D341Med (cell line): ENCODE results near the gene FUT2.
"Not testable (repeated sequence)": the region's sequence is repeated elsewhere in the genome, so short reads cannot be mapped to it uniquely, and the experiment has no call there.

ENCODE experiments used
- DNase-seq: peaks from one replicate; pipeline ENCODE4 v3.0.0; 2012; ENCODE audit warnings: low spot score

FUT2 gene

GRCh38 chr19:48702701-48703100, 6.9 kb downstream of the FUT2 start:
- DNase-seq = no peak

GRCh38 chr19:48703316-48703715, 7.5 kb downstream of the FUT2 start:
- no peak for DNase-seq

GRCh38 chr19:48705431-48705830, 9.7 kb downstream of the FUT2 start:
- no peak for DNase-seq

GRCh38 chr19:48708471-48708870, 12.7 kb downstream of the FUT2 start:
- no peak for DNase-seq

DNA sequence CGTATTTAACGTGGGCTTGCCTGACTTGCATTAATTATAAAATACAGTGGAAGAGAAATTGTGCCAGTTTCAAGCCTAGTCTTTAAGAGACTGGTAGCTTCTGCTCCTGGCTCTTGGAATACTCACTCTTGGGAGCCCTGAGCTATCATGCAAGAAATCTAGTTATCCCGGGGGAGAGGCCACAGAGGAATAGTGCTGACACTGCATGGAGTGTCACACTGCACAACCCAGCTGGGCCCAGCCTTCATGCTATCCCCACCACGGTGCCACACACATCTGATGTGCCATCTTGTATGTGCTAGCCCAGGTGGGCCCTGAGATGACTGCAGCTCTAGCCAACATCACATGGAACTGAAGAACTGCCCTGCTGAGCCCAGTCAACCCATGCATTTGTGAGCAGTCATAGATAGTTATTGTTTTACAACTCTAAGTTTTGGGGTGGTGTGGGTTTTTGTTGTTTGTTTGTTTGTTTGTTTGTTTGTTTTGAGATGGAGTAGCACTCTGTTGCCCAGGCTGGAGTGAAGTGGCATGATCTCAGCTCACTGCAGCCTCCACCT, 15.4 kb downstream of the FUT2 start:
- no peak for DNase-seq

- DNase-seq = peak; percentile 66
Measured at GRCh38 chr19:48713041-48713863, 17.5 kb downstream of the FUT2 start.

DNA sequence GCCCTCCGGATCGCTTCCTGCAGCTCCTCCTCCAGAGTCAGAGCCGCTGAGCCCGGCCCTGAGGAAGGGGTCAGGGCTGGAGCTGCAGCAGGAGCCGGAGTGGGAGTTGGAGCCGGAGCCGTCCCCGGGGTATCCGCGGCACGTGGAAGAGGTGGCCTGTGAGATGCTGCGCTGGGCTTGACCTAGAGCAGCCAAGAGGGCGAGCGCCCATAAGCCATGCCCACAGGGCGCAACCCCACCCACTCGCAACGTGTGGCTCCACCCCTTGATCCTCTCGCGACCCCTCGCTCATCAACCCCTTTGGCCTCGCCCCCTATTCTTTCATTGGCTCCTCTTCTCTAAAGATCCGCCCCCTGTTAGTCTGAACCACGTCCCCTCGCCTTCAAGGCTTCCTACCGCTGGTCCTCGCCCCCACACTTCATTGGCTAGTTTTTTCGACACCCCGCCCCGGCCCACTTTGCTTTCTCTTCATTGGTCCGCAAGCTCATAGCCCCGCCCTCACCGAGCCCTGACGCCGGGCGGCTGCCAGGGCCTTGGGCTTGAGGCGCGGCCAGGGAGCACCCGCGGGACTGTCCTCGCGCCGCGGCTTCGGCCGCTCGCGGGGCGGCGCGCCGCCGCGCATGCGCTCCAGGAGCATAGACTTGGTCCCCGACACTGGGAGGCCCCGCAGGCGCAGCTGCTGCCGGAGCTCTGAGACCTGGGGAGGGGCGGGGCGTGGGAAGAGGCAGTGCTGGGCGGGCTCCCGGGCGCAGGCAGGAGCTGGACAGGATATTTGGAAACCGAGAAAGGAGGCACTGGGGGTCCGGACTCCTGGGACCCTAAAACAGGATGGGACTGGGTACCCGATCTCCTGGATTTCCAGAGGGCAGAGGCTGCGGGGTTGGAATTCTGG, 18.3 kb downstream of the FUT2 start:
- peak; percentile 99 for DNase-seq

GRCh38 chr19:48714759-48715675, 19.2 kb downstream of the FUT2 start:
- DNase-seq = no peak

GRCh38 chr19:48715681-48716171, 20.0 kb downstream of the FUT2 start:
- DNase-seq = no peak

GRCh38 chr19:48716562-48717291, 21.0 kb downstream of the FUT2 start:
- no peak for DNase-seq

DNA sequence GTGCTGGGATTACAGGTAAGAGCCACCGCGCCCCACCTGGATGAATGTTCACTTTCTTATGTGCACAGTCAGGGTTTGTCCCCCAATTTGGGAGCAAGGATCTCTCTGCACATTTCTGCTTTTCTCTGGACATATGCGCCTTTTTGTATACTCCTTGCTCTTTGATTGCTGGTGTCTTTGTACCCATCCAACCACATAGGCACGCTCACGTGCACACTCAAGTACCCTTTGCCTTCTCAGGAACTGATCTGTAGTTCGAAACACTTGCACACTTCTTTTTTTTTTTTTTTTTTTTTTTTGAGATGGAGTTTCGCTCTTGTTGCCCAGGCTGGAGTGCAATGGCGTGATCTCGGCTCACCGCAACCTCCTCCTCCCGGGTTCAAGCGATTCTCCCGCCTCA, 22.3 kb downstream of the FUT2 start:
- not testable (repeated sequence) for DNase-seq

DNA sequence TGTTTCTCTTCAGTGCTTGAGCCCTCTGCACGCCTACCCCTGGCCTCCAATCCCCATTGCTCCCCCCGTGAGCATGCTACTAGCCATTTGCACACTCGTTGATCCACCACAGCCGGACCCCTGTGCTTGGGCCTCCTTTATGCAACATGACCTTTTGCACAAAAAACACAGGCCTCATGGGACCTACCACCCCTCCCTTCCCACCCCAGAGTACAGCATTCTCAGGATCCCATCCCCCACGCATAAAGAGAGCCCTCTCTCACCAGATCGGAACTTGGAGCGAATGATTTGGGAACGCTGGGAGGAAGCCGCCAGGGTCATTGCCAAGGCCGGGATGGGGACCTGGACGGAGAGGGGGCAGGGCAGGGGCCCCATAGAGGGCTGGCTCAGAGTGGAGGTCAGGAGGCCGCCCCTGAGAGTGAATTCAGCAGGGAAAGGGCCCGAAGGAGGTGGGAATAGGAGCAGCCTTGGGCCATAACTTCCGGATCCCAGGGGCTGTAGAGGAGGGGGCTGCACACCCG, 23.0 kb downstream of the FUT2 start:
- DNase-seq = no peak

- DNase-seq = no peak
Measured at GRCh38 chr19:48719263-48720171, 23.7 kb downstream of the FUT2 start, which contains the start of gene MAMSTR. Gene MAMSTR (minus strand): TSS chr19:48719725. CDS start chr19:48719031, 694 bp downstream.

GRCh38 chr19:48720251-48720612, 24.5 kb downstream of the FUT2 start:
- no peak for DNase-seq

GRCh38 chr19:48720613-48721296, 25.0 kb downstream of the FUT2 start:
- DNase-seq = peak; percentile 94

- DNase-seq = no peak
Measured at GRCh38 chr19:48722196-48722708, 26.5 kb downstream of the FUT2 start.

DNA sequence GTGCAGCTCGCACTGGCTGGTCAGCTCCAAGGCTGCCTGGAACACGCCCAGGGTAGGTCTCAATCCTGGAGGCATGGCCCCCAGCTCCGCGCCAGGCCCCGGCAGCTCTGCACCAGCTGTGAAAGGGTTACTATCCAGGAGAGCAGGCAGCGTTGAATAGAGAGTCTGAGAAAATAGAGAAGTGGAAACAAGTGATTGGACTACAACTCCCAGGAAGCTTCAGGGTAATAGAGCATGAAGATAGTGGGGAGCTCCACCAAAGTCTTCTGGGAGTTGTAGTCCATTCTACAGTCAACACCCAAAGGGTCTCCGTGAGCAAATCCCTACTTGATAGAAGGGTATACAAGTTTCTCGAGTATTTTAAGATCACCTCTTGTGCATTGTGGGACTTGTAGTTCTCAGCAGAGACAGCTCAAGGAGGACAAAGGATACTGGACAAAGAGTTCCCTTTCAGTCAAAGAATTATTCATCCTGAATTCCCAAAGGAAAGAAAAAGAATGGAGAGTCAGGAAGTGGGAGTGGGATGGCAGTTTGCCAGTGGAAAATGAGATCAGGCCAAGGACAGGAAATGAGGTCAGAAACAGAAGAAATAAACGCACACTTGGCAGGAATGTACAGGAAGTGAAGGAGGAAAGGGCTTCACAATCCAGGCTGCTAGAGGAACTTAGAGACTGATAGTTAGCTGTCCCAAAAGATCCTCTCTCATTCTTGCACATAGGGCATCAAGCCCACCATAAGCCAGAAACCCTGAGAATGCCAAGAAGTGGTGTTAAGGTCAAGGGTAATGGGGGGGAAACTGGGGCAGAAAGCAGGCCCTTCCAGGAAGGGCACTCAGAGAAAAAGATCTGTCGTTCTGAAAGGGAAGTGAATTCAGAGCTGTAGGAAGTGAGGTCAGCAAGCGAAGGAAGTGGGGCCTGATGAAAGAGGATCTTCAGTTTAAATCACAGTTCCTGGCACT, 29.3 kb downstream of the FUT2 start:
- peak; percentile 62 for DNase-seq
